H9 (cell line): ENCODE results near the gene OSBPL9. TPM values are rescaled to one million over a fixed set of nuclear protein-coding genes. Genes with fewer than 3 reads are reported as not detected.

ENCODE experiments used
- DNase-seq: peaks from one replicate; pipeline ENCODE4 v3.0.0-alpha.2; 2017
- H2AFZ ChIP-seq: one replicate; pipeline ENCODE4 v1.6.1; 2013; ENCODE audit warnings: mild to moderate bottlenecking, low read length, control low read depth, moderate library complexity
- H2AK5ac ChIP-seq: 2 replicates; pipeline ENCODE4 v1.6.1; 2013; ENCODE audit warnings: low read length, control low read depth, mixed read lengths; ENCODE audit not compliant: insufficient read length
- H2BK120ac ChIP-seq: one replicate; pipeline ENCODE4 v1.6.1; 2013; ENCODE audit warnings: low read depth, mild to moderate bottlenecking, low read length, control low read depth, inconsistent platforms; ENCODE audit not compliant: poor library complexity, severe bottlenecking
- H2BK12ac ChIP-seq: 2 replicates; pipeline ENCODE4 v1.6.1; 2013; ENCODE audit warnings: low read length, control low read depth, mixed read lengths, low read depth; ENCODE audit not compliant: insufficient read length
- H2BK15ac ChIP-seq: 2 replicates; pipeline ENCODE4 v1.6.1; 2013; ENCODE audit warnings: low read depth, low read length, control low read depth
- H2BK20ac ChIP-seq: one replicate; pipeline ENCODE4 v1.6.1; 2013; ENCODE audit warnings: low read depth, mild to moderate bottlenecking, low read length, control low read depth, inconsistent platforms; ENCODE audit not compliant: poor library complexity, severe bottlenecking
- H2BK5ac ChIP-seq: 2 replicates; pipeline ENCODE4 v1.6.1; 2013; ENCODE audit warnings: low read length, control low read depth, mixed read lengths; ENCODE audit not compliant: insufficient read length
- H3K14ac ChIP-seq: 2 replicates; pipeline ENCODE4 v1.6.1; 2013; ENCODE audit warnings: low read length, control low read depth; ENCODE audit not compliant: insufficient read depth
- H3K18ac ChIP-seq: 2 replicates; pipeline ENCODE4 v1.6.1; 2013; ENCODE audit warnings: low read depth, mild to moderate bottlenecking, mixed read lengths, low read length, control low read depth; ENCODE audit not compliant: insufficient read length
- H3K23ac ChIP-seq: 2 replicates; pipeline ENCODE4 v1.6.1; 2013; ENCODE audit warnings: low read length, control low read depth, mixed read lengths, low read depth; ENCODE audit not compliant: insufficient read length
- H3K23me2 ChIP-seq: 2 replicates; pipeline ENCODE4 v1.6.1; 2013; ENCODE audit warnings: low read depth, mild to moderate bottlenecking, mixed read lengths, low read length, control low read depth; ENCODE audit not compliant: insufficient read length, poor library complexity, severe bottlenecking
- H3K27ac ChIP-seq: 2 replicates; pipeline ENCODE4 v1.5.1; 2013; ENCODE audit warnings: low read length, control low read depth, mixed read lengths, low read depth; ENCODE audit not compliant: insufficient read length
- H3K27me3 ChIP-seq: 2 replicates; pipeline ENCODE4 v1.6.1; 2013; ENCODE audit warnings: low read length, control low read depth, inconsistent platforms; ENCODE audit not compliant: insufficient read depth
- H3K4ac ChIP-seq: 2 replicates; pipeline ENCODE4 v1.6.1; 2013; ENCODE audit warnings: low read depth, mild to moderate bottlenecking, control low read depth, inconsistent platforms, low read length, moderate library complexity
- H3K4me1 ChIP-seq: 2 replicates; pipeline ENCODE4 v1.6.1; 2013; ENCODE audit warnings: low read length, control low read depth, inconsistent platforms; ENCODE audit not compliant: insufficient read depth
- H3K4me2 ChIP-seq: 2 replicates; pipeline ENCODE4 v1.6.1; 2013; ENCODE audit warnings: low read length, control low read depth, mixed read lengths; ENCODE audit not compliant: insufficient read length, insufficient read depth
- H3K56ac ChIP-seq: 2 replicates; pipeline ENCODE4 v1.6.1; 2013; ENCODE audit warnings: low read depth, mild to moderate bottlenecking, mixed read lengths, low read length, control low read depth; ENCODE audit not compliant: insufficient read length
- H3K79me1 ChIP-seq: 2 replicates; pipeline ENCODE4 v1.6.1; 2013; ENCODE audit warnings: low read depth, mild to moderate bottlenecking, moderate library complexity, low read length, control low read depth, inconsistent platforms; ENCODE audit not compliant: insufficient read depth, poor library complexity, severe bottlenecking
- H3K79me2 ChIP-seq: 2 replicates; pipeline ENCODE4 v1.6.1; 2013; ENCODE audit warnings: low read length, control low read depth, inconsistent platforms; ENCODE audit not compliant: insufficient read depth
- H3K9ac ChIP-seq: 2 replicates; pipeline ENCODE4 v1.6.1; 2013; ENCODE audit warnings: low read length, control low read depth, mixed read lengths; ENCODE audit not compliant: insufficient read length; ENCODE audit errors: extremely low read depth
- H3K9me3 ChIP-seq: one replicate; pipeline ENCODE4 v1.6.1; 2013; ENCODE audit warnings: low read depth, low read length, inconsistent platforms; ENCODE audit not compliant: control insufficient read depth
- H3T11ph ChIP-seq: one replicate; pipeline ENCODE4 v1.6.1; 2013; ENCODE audit warnings: mild to moderate bottlenecking, low read length, control low read depth, inconsistent platforms
- H4K20me1 ChIP-seq: one replicate; pipeline ENCODE4 v1.6.1; 2013; ENCODE audit not compliant: control insufficient read depth, insufficient read length, insufficient read depth
- H4K5ac ChIP-seq: 2 replicates; pipeline ENCODE4 v1.6.1; 2013; ENCODE audit warnings: low read depth, mild to moderate bottlenecking, mixed read lengths, low read length, control low read depth; ENCODE audit not compliant: insufficient read length
- H4K8ac ChIP-seq: replicated peaks from 2 replicates; pipeline ENCODE4 v1.6.1; 2013; ENCODE audit warnings: low read length, control low read depth, mixed read lengths, low read depth; ENCODE audit not compliant: insufficient read length
- H4K91ac ChIP-seq: 2 replicates; pipeline ENCODE4 v1.6.1; 2013; ENCODE audit warnings: low read depth, mild to moderate bottlenecking, moderate library complexity, mixed read lengths, low read length, control low read depth; ENCODE audit not compliant: insufficient read length
- H3K27ac Mint-ChIP-seq, 3 experiments: 2 replicates in 2 of 3; 3 replicates in 1 of 3; pipeline ENCODE4 v1.8.0; 2020 to 2021; ENCODE audit warnings: mixed read lengths in 3 of 3, mild to moderate bottlenecking in 1 of 3, moderate library complexity in 1 of 3
- H3K27me3 Mint-ChIP-seq: 2 replicates; pipeline ENCODE4 v1.8.0; 2021; ENCODE audit warnings: low read depth, mild to moderate bottlenecking, moderate library complexity, mixed read lengths
- H3K36me3 Mint-ChIP-seq, 3 experiments: 2 replicates in 2 of 3; 3 replicates in 1 of 3; pipeline ENCODE4 v1.8.0; 2020 to 2021; ENCODE audit warnings: low read depth in 3 of 3, mixed read lengths in 3 of 3; ENCODE audit not compliant: insufficient read depth in 1 of 3
- H3K4me1 Mint-ChIP-seq, 2 experiments: 2 replicates each; pipeline ENCODE4 v1.8.0; 2020; ENCODE audit warnings: mixed read lengths in 2 of 2
- H3K4me3 Mint-ChIP-seq, 2 experiments: 2 replicates in 1 of 2; 3 replicates in 1 of 2; pipeline ENCODE4 v1.8.0; 2020 to 2021; ENCODE audit warnings: mild to moderate bottlenecking in 2 of 2, mixed read lengths in 2 of 2, moderate library complexity in 1 of 2
- H3K9me3 Mint-ChIP-seq, 2 experiments: 2 replicates in 1 of 2; 3 replicates in 1 of 2; pipeline ENCODE4 v1.8.0; 2020; ENCODE audit warnings: mild to moderate bottlenecking in 2 of 2, mixed read lengths in 2 of 2, moderate library complexity in 1 of 2
- WGBS: extraction: QIAGEN DNeasy Blood & Tissue Kit; methylation state at CpG from one replicate; pipeline ENCODE4 v1.1.7; 2013; ENCODE audit warnings: missing lambda C conversion rate, low lambda C conversion rate, mixed read lengths; ENCODE audit not compliant: insufficient read length; ENCODE audit errors: extremely low coverage; 5-methylcytosine and 5-hydroxymethylcytosine counted together
- total RNA-seq: library from RNA; stranded (reverse); gene quantifications from 2 replicates; pipeline ENCODE4 v1.2.1, GENCODE V29; 2021
- TF ChIP-seq, protein P1 (sequence below): fragments of 200-600 bp; sonication (generic); conservative IDR thresholded peaks from 3 replicates; pipeline ENCODE4 v1.8.0; 2021; ENCODE audit warnings: antibody characterized with exemption, mild to moderate bottlenecking

Gene OSBPL9
- total RNA-seq, 1 experiment from 2014 or later = 76.7 TPM

DNA sequence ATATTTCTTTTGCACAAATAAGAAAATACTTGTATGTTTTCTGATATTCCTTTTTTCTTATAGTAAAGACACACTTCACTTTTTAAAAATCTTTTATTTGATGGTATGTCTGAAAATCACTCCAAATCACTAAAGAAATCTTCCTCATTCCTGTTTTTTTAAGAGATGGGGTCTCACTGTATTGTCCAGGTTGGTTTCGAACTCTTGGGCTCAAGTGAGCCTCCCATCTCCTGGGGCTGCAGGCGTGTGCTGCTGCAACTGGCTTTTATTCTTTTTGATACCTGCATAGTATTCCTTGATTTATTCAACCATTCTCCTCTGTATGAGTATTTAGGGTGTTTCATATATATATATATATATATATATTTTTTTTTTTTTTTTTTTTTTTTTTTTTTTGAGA, 88.1 kb downstream of the OSBPL9 start:
- Histone ChIP-seq H2BK5ac (no peak overlapping the region), H4K5ac (no peak overlapping the region), H3K56ac (no peak overlapping the region), H3K9ac (no peak overlapping the region), H3K18ac (no peak overlapping the region), H3K4ac (no peak overlapping the region), H3K4me2 (no peak overlapping the region), H3K79me1 (no peaks in the 10 kb centered on the region), H2AFZ (no peak overlapping the region), H3K4me1 (no peaks in the 10 kb centered on the region), H3K79me2 (no peaks in the 10 kb centered on the region), H2BK12ac (no peak overlapping the region), H3K23me2 (no peaks in the 10 kb centered on the region), H3K27ac (no peak overlapping the region), H4K91ac (no peak overlapping the region), H3T11ph (no peak overlapping the region), H4K20me1 (no peaks in the 10 kb centered on the region), H3K9me3 (no peaks in the 10 kb centered on the region), H2AK5ac (no peak overlapping the region), H4K8ac (no peak overlapping the region), H2BK20ac (no peak overlapping the region), H3K14ac (no peak overlapping the region), H3K23ac (no peak overlapping the region), H3K27me3 (no peaks in the 10 kb centered on the region), H2BK120ac (no peak overlapping the region), H2BK15ac (no peak overlapping the region)
- peaks cover 0 to 2% of the 10 kb centered on the region in 2 experiments; a peak in 3 of 5 replicates for H3K9me3 Mint-ChIP-seq
- no peak overlapping the region for H3K4me3 Mint-ChIP-seq
- TF ChIP-seq, protein P1, sequence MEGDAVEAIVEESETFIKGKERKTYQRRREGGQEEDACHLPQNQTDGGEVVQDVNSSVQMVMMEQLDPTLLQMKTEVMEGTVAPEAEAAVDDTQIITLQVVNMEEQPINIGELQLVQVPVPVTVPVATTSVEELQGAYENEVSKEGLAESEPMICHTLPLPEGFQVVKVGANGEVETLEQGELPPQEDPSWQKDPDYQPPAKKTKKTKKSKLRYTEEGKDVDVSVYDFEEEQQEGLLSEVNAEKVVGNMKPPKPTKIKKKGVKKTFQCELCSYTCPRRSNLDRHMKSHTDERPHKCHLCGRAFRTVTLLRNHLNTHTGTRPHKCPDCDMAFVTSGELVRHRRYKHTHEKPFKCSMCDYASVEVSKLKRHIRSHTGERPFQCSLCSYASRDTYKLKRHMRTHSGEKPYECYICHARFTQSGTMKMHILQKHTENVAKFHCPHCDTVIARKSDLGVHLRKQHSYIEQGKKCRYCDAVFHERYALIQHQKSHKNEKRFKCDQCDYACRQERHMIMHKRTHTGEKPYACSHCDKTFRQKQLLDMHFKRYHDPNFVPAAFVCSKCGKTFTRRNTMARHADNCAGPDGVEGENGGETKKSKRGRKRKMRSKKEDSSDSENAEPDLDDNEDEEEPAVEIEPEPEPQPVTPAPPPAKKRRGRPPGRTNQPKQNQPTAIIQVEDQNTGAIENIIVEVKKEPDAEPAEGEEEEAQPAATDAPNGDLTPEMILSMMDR = no peak
- no peaks in the 10 kb centered on the region for H3K27me3 Mint-ChIP-seq
- DNase-seq = no peak
- H3K36me3 Mint-ChIP-seq = no peaks in the 10 kb centered on the region; a peak in 1 of 7 replicates
- no peak overlapping the region for H3K27ac Mint-ChIP-seq
- H3K4me1 Mint-ChIP-seq = no peaks in the 10 kb centered on the region
- WGBS = no CpG with 5 or more reads among the region's 2 CpGs
